Measurements from ENCODE around the gene TARM1.
"Not testable (repeated sequence)": the region's sequence is repeated elsewhere in the genome, so short reads cannot be mapped to it uniquely, and the experiment has no call there.

TARM1 gene

DNA sequence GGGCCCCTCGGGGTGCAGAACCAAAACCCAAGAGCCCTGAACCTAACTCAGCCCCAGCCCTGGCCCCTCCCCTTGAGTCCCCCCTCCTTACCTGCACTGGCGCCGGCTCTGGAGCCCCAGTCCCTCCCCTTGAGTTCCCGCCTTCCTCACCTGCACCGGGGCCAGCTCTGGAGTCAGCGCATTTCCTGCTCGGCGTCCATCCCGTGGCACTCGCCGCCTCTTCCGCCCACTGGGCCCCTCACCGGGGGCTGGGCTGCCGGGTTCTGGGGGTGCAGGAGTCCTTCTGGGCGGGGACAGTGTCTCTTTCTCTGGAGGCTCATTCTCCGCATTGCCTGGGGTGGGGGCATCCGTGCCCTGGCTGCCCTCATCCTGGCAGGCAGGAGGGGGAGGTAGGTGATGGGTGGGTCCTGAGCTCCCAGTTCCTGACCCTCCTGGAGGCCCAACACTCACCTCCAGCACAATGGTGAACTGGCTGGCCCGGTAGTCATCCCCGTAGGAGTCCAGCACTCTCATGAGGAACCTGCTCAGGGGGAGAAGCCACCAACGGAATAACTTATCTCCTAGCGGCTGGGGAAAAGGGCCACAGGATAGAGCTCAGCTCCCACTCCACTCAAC lies 26.8 kb upstream of the TARM1 start:
- no peak for TF ChIP-seq POLR2A (IDR thresholded peaks at IDR 0.05; ENCODE audit: low read depth, low read length)
- DNase-seq (ENCODE audit: insufficient read length, low spot score) (no peak), FAIRE-seq (no peak)

DNA sequence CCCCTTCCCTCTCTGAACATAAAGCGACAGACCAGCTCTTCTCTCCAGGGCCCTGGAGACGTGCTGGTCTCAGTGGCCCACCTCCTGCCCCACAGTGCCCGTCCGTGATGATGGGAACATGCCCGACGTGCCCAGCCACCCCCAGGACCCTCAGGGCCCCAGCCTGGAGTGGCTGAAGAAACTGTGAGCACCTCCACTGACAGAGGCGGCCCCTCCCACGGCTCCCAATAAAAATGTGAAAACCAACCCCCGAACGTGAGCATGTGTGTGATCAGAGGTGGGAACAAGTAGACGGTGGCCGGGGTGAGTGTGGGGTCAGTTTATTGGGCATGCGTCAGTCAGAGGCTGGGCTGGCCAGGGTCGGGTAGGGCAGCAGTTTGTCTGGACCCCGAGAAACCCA lies 25.6 kb upstream of the TARM1 start:
- DNase-seq (ENCODE audit: insufficient read length, low spot score) (no peak), FAIRE-seq (no peak)

DNA sequence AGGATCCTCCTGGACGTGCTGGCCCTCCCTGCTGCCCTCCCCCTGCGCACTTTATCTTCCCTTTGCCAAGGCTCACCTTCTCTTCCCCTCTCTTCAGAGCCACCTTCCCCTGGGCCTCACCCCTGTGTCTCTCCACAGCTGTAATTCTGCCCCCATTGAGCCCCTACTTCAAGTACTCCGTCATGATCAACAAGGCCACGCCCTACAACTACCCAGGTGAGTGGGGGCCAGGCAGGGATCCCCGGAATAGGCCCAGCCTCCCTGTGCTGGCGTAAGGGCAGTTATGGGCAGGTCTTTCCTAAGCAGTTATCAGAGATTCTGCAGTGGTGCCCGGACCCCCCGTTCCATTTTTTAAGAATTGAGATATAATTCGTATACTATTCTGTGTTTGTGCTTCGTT lies 24.6 kb upstream of the TARM1 start:
- no peak for TF ChIP-seq POLR2A (IDR thresholded peaks at IDR 0.05; ENCODE audit: low read depth, low read length)
- FAIRE-seq: no peak
- no peak for DNase-seq (ENCODE audit: insufficient read length, low spot score)

More for the DNA sequence above, 25.6 kb upstream of the TARM1 start:
- TF ChIP-seq POLR2A (IDR thresholded peaks at IDR 0.05; ENCODE audit: low read depth, low read length): no peak

DNA sequence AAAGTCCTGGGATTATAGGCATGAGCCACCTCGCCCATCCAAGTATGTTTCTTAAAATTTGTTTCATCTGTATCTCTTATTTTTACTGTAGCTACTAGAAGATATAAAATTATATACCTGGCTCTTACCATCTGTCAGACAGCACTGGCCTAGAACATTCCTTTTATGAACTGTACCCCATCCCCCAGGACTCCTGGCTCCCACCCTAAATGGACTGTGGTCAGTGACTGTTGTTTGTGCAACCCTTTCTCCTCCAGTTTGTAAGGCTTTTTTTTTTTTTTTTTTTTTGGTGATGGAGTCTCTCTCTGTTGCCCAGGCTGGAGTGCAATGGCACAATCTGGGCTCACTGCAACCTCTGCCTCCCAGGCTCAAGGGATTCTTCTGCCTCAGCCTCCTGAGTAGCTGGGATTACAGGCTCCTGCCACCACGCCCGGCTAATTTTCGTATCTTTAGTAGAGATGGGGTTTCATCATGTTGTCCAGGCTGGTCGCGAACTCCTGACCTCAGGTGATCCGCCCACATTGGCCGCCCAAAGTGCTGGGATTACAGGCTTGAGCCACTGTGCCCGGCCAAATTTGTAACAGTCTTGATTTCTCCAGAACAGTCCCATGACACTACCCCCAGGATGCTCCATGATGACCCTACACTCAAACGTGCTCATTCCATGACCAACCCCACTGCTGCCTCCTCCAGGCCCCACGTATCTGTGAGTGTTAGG lies 24.0 kb upstream of the TARM1 start:
- DNase-seq (ENCODE audit: insufficient read length, low spot score): no peak
- no peak for FAIRE-seq

DNA sequence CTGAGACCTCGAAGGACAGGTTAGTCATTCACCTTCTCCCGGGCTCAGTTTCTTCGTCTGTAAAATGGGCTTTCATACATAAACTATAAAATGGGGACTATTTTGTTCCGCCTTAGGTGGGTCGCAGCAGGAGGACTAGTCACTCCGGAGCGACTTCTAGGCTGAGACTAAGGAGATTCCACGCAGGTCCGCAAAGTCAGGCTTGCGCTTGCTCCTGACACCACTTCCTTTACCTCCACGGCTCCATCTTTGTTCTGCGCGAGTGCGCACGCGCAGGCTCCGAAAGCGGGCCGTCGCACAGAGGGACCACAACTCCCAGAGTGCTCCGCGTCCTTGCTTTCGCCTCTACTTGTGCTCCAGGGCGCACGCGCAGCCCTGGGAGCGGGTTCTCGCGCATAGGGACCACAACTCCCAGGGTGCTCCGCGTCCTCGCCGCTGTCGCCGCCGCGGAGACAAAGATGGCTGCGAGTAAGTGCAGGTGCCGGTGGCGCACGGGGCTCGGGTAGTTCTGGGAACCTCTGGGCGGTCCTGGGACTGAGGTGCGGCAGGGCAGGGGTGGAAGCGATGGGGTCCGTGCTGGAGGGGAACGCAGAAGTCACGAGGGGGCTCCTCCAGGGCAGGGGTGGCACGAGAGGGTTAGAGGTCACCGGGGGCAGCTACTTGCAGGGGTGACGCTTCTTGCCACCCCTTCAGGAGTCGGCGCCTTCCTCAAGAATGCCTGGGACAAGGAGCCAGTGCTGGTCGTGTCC lies 21.4 kb upstream of the TARM1 start, which contains the start of gene NDUFA3:
NDUFA3 (plus strand) TSS at position 435 of the 749 bp plus-strand sequence; CDS start at position 459, 24 bp downstream.
- FAIRE-seq (peak; percentile 86), DNase-seq (ENCODE audit: insufficient read length, low spot score) (peak; percentile 100)
- TF ChIP-seq POLR2A (IDR thresholded peaks at IDR 0.05; ENCODE audit: low read depth, low read length): peak; percentile 79

More for the DNA sequence above, 24.0 kb upstream of the TARM1 start:
- TF ChIP-seq POLR2A (IDR thresholded peaks at IDR 0.05; ENCODE audit: low read depth, low read length): no peak

DNA sequence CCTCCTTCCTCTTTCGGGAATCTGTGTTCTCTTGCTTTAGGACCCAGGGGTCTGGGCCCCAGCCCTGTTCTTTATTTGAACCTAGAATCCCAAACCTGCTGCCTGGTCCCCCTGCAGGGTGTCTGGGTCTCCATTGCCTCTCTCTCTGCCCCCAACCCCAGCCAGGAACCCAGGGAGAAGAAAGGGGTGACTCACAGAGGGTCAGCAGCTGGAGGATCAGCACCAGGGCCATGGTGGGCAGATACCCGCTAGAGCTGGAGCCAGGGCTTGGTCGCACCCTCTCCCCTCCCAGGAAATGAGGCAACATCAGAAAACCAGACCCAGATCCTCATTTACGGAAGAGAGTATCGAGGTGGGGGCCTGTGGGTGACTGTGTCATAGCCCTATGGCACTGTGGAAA lies 19.4 kb upstream of the TARM1 start, which contains the start of gene OSCAR:
OSCAR (minus strand) TSS at position 243 of the 400 bp plus-strand sequence; CDS start at position 232, 11 bp downstream.
- DNase-seq (ENCODE audit: insufficient read length, low spot score) (no peak), FAIRE-seq (no peak)
- TF ChIP-seq POLR2A (IDR thresholded peaks at IDR 0.05; ENCODE audit: low read depth, low read length): no peak

DNA sequence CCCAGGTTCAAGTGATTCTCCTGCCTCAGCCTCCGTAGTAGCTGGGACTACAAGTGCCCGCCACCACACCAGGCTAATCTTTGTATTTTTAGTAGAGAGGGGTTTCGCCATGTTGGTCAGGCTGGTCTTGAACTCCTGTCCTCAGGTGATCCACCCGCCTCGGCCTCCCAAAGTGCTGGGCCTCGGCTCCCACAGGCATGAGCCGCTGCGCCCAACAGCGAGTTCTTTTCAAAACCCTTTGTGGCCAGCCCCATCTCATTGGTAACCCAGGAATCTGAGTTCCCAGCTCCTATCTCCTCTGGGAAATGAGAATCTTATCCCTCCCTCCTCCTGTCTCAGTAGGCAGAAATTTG lies 18.7 kb upstream of the TARM1 start:
- not testable (repeated sequence) for DNase-seq (ENCODE audit: insufficient read length, low spot score); FAIRE-seq

DNA sequence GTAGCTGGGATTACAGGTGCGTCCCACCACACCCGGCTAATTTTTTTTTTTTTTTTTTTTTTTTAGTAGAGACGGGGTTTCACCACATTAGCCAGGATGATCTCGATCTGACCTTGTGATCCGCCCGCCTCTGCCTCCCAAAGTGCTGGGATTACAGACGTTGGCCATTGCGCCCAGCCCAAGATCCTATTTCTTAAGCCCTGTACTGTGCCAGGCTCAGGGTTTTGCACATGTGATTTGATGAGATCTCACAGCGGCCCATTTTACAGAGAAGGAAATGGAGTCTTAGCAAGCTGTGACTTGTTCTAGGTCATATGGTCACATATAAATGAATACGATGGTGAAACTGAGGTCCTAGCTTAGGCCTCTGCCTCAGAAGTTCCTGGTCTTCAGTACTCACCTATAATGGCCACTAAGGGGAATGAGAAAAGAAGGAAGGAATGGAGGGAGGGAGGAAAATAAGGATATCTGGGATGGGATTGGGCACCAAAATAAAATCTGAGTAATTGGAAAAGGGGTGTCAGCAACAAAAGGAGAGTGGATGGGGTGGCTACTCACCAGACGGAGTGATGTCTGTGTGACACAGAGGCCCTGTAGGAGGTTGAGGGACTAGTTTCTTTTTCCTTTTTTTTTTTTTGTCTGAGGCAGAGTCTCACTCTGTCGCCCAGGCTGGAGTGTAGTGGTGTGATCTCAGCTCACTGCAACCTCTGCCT lies 18.2 kb upstream of the TARM1 start:
- FAIRE-seq (no peak), DNase-seq (ENCODE audit: insufficient read length, low spot score) (no peak)
- TF ChIP-seq POLR2A (IDR thresholded peaks at IDR 0.05; ENCODE audit: low read depth, low read length): no peak

DNA sequence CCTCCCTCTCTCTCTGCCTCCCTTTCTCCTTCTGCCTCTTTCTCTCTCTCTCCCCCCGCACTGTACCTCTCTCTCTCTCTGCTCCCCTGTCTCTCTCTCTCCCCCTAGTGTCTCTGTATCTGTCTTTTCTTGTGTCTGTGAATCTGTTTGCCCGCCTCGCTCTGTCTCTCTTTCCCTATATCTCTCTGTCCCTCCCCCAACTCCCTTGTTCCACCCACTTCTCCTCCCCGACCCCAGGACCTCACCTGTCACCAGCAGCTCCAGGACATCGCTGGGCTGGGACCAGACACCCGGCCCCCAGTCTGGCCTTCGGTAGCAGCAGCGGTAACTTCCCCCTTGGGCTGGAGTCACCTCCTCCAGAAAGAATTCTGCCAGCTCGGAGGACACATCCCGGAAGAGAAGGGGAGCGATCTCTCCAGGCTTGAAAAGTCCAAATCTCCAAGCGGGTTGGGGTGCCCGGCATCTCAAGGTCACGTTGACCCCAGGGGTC lies 15.5 kb upstream of the TARM1 start:
- FAIRE-seq: no peak
- TF ChIP-seq POLR2A (IDR thresholded peaks at IDR 0.05; ENCODE audit: low read depth, low read length): no peak
- DNase-seq (ENCODE audit: insufficient read length, low spot score): no peak

DNA sequence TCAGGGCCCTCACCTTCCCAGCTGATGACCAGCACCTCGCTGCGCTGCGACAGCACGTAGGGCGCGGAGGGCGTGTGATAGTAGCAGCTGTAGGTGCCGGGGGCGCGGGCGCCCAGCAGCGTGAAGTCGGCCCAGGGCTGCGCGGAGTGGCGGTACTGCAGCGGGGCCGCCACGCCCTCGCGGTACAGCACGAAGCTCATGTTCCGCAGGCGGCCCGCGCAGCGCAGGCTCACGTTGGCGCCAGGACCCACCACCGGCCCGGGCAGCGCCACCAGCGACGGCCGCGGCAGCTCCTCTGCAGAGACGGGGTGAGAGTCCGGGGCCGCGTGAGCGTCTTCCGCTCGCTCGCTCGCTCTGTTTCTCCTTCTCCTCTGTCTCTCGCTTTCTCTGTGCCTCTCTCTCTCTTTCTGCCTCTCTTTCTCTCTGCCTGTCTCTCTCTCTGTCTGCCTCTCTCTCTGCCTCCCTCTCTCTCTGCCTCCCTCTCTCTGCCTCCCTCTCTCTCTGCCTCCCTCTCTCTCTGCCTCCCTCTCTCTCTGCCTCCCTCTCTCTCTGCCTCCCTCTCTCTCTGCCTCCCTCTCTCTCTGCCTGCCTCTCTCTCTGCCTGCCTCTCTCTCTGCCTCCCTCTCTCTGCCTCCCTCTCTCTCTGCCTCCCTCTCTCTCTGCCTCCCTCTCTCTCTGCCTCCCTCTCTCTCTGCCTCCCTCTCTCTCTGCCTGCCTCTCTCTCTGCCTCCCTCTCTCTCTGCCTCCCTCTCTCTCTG lies 14.9 kb upstream of the TARM1 start:
- not testable (repeated sequence) for DNase-seq (ENCODE audit: insufficient read length, low spot score); FAIRE-seq

DNA sequence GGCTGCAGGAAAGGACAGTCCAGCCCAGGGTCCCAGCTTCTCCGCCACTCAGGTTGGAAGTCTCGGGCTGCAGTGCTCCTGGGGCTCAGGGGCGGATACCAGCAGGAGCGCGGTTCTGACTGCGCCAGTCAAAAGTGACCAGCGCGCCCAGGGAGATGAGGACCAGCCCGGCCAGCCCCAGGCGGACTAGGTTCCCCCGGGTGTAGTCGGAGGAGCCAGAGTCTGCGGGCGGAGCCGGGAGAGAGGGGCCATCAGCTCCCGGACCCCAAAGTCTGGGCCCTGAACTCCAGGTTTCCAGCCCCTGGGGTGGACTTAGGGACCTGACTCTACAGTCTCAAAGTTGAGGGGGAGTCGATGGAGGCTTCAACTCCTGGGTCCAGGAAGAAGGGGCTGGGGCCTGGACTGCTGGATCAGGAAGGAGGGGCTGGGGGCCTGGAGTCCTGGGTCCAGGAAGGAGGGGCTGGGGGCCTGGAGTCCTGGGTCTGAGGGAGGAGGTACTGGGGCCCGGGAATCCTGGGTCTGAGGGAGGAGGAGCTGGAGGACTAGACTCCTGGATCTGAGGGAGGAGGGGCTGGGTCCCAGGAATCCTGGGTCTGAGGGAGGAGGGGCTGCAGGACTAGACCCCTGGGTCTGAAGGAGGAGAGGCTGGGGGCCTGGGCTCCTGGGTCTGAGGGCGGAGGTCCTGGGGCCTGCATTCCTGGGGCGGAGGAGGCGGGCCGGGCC lies 14.1 kb upstream of the TARM1 start:
- no peak for TF ChIP-seq POLR2A (IDR thresholded peaks at IDR 0.05; ENCODE audit: low read depth, low read length)
- DNase-seq (ENCODE audit: insufficient read length, low spot score) (no peak), FAIRE-seq (no peak)

DNA sequence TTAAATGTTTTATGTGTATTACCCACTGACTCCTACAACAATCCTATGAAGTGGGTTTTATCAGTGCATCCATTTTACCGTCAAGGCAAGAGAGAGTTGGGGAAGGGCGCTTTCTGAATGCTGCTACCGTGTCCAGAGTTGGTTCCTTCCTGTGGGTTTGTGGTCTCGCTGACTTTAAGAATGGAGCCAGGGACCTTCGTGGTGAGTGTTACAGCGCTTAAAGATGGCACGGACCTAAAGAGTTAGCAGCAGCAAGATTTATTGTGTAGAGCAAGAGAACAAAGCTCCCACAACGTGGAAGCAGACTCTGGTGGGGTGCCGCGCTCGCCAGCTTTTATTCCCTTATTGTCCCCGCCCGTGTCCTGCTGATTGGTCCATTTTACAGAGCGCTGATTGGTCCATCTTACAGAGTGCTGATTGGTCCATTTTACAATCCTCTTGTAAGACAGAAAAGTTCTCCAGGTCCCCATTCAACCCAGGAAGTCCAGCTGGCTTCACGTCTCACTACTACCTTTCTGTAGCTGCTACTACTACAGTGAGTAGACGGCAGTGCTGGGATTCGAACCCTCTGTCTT lies 13.3 kb upstream of the TARM1 start:
- TF ChIP-seq POLR2A (IDR thresholded peaks at IDR 0.05; ENCODE audit: low read depth, low read length): no peak
- DNase-seq (ENCODE audit: insufficient read length, low spot score) (no peak), FAIRE-seq (no peak)
